Measurements from ENCODE around the gene GSTM2.
A peak's percentile ranks its signal among the peaks of the same experiment; 100 is the strongest.

The GSTM2 gene

DNA sequence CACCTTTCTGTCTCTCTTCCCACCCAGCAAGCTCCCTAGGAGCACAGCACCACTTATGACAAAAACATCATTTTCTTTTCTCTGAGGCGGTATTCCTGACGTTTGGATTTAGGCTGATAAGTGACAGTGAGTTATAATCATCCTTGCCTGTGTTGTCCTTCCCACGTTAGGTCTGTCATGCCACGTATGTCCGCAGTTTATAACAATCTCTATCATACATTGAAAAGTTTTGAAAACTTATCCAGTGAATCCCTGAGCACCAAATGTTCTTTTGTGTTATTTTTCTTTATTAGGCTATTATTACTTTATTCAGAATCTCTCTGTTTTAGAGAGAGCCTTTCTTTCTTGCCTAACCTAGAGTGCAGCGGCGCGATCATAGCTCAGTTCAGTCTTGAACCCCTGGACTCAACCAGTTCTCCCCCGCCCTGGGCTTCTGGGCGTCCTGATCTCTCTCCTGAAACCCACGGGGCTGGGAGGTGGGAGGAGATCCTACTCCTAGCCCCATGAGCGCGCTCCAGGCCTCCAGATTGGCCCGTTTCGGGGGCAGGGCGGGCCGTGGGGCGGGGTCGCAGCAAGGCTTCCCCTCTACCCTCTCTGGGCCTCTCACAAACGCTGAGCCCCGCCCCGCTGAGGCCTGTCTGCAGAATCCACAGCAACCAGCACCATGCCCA lies at the start of gene GSTM2:
Gene GSTM2 (plus strand): TSS at position 606 of the 671 bp plus-strand sequence. CDS start 59 bp downstream, at position 665.
- peak; percentile 75 for DNase-seq

DNA sequence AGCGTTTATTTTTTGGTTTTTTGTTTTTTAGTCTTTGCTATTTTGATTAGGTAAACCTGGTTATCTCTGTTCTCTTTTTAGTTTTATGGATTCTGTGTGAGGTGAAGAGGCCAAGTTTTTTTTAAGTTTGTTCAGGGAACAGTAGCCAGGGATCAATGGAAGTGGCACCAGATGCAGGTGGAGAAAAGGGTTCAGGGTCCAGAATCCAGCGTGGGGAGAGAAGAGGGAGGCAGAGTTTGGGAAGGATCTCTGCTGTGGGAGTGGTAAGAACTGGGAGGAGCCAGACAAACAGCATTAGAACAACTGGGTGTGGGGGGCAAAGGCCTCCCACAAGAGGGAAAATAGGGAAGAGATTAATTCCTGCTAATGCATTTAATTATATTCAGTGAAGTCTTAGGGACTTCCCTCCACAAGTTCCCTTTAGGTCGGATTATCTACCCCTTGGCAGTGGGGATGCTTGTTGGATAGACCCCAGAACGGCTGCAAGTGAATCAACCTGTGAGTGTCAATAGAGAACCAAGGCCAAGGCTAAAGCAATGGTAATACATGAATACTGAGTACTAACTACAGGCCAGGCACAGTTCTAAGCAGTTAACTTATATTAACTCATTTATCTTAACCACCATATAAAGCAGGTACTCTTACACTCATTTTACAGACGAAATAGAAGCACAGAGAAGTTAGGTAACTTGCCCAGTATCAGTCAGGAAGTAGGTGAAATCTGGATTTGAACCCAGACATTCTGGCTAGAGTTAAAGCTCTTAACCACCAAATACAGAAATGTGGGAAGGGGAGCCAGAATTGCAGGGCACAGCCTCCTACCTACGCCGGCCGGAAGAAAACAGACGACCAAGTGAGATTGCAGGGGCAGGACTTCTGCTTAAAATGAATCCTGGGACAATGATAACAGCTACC lies 48.9 kb upstream of the GSTM2 start:
- no peak for DNase-seq

DNA sequence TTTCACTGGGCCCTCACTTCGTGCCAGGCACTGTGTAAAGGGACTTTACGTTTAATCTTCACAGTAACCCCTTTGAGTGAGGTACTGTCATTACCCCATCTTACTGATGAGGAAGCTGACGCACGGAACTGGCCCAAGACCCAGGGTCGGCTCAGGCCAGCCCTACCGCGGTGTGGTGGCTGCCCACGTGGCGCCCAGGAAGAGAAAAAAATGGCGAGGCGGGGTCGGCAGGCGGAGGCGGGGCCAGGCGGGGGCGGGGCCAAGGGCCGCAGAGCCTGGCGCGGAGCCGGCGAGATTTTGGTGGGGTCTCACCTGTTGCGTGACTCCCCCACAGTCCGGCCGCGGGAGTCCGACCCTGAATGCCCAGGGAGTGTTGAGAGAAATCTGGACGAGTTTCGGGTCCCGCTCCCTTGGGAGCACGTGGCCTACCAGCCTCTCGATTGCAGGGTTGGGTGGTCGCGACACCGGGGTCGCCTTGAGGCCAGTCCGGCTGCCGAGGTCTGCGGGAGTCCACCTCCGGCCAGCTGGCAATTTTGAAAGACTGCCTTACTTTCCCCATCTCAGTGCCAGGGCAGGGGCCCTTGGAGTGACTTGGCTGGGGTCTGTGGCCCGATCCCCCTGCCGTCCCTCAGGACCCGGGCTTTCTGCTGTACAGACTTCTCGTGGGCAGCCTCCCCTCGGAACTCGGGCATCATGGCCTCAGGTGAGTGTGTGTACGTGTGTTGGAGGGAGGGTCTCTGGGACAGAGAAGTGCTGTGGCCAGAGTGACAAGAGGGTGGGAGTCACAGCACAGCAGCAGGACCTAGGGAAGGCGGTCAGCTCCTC lies 48.1 kb upstream of the GSTM2 start, which contains the start of the genes AMPD2 and GNAT2:
Gene AMPD2 (plus strand): TSS at position 262 of the 825 bp plus-strand sequence. CDS start 1,339 bp downstream, outside the sequence.
Gene GNAT2 (minus strand): TSS at position 41 of the 825 bp plus-strand sequence. CDS start 6,746 bp downstream, outside the sequence.
- peak; percentile 86 for DNase-seq

DNA sequence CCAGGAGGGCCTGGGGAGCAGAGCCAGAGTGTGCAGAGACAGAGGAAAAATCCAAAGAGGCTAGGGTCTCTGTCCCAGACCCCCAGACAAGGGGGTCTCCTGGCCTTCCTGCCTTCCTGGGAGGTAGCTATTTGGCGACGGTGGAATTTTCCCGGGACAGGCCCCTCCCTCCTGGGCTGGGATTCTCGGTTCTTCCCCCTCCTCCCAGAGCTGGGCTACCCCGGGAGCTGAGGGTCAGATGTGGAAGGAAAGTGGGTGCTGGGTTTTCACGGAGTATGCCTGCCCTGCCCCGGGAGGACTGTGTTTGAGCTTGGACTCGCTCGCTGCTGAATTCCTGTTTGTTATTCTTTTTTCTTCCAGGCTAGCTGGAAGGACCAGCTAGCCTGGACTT lies 47.5 kb upstream of the GSTM2 start:
- no peak for DNase-seq

DNA sequence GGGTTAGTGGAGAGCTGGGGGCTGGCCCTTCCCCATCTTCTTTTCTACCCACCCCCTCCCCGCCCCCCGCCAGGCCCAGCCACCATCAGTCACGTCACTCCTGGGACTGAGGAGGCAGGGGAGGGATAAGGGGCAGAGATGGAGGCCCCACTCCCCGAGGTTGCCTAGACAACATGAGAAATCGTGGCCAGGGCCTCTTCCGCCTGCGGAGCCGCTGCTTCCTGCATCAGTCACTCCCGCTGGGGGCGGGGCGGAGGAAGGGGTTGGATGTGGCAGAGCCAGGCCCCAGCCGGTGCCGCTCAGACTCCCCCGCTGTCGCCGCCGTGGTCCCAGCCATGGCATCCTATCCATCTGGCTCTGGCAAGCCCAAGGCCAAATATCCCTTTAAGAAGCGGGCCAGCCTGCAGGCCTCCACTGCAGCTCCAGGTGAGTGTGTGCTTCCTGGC lies 47.0 kb upstream of the GSTM2 start:
- DNase-seq: peak; percentile 97

DNA sequence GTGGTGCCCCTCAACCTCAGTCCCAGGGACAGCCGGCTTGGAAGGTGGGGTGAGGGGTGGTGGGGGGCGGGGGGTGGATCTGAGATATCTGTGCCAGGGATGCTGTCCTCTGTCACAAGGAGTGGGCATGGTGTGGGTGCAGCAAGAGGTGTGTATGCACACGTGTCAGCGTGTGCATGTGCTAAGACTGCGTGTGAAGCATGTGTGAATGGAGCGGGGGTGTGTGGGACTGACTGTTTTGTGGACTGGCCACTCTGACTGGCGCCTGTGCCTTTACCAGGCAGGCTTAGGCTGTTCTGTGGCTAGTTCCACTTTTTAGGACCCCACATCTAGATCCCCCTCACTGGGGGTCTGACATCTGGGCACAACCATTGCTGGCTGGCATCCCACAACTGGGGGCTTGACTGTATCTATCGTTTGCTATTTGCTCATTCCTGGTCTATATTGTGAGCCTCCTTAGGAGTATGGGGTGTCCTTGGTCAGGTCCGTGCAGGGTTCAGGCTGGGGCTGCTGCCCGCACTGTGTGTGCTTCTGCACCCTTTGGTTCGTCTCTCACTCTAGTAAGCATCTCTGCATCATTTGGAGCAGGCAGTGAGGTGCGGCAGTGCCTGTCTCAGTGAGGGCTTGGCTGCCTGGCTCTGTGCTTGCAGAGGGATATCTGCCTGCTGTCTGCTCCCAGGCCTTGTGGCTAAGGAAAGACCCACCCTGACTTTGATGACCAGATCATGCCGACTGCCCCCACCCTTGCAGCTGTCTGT lies 46.3 kb upstream of the GSTM2 start:
- DNase-seq: no peak

DNA sequence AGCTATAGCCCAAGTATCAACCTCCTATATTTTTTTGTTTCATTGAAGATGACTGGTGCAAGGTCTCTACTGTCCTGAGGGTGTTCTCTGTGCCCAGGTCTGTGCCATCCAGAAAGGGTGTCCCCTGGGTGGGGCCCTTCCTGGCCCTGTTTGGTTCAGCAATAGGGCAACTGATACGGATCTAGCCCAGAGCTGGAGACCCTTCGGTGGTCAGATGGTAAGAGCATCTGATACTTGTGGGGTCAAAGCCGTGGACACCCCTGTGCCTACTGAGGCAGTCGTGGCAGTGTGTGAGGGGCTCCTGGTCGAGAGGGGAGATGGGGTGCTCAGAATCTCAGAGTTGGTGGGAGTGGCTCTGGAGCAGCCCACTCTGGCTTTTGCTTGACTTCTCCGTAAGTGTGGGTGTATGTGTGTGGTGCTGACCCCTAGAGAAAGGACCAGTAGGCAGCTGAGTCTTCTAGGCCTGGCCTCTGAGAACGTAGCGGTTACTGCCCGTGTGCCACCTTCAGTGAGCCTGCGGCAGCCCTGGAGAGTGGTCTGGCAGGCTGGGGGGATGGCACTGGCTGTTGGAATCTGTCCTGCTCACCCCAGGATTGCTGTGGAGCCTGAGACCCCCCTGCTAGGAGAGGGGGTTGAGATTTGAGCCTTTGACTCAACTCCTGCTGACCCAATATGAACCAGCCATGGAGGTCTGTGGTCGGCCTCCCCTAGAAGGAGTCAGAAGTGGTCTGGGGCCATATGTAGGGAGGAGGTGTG lies 45.5 kb upstream of the GSTM2 start:
- no peak for DNase-seq

DNA sequence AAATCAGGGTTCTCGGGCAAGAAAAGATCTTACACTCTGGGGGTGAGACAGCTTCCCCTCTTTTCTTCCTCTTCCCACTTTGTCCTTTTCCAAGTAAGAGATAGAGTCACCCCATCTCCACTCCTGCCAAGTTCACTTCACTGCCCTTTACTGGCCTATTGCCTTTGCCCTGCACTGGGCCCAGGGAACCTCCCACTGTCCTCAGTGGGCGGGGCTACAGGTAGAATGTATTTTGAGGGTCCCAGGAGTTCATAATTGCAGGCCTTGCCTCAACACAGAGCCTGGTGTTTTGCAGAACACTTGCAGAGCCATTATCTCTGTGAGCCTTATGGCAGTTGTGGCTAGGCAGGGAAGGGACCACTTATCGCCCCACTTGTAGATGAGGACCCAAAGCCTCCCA lies 45.0 kb upstream of the GSTM2 start:
- DNase-seq: no peak

DNA sequence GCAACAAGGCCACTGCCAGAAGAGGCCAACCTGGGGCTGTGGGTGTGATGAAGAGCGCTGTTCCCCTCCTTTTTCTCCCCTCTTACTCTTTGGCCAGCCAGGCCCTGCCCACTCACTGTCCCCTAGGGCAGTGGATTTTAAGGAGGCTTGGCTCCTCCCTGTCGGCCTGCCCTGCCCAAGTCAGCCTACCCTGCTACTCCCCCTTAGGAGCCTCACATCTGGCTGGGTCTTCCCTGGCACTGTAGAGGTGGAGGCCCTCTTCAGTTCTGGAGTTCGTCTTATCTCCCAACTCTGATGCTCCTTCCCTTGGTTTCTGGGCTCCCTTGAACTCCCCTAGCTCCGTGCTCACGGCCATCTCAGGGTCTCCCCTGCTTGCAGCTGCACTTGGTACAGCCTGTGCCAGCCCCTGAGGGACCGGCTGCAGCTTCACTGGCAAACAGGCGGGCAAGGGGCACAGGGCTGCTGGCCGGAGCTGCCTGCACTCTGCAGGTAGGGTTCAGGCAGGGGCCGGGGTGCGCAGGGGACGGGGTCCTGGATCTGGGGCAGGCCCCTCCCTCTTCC lies 44.2 kb upstream of the GSTM2 start:
- DNase-seq: no peak

DNA sequence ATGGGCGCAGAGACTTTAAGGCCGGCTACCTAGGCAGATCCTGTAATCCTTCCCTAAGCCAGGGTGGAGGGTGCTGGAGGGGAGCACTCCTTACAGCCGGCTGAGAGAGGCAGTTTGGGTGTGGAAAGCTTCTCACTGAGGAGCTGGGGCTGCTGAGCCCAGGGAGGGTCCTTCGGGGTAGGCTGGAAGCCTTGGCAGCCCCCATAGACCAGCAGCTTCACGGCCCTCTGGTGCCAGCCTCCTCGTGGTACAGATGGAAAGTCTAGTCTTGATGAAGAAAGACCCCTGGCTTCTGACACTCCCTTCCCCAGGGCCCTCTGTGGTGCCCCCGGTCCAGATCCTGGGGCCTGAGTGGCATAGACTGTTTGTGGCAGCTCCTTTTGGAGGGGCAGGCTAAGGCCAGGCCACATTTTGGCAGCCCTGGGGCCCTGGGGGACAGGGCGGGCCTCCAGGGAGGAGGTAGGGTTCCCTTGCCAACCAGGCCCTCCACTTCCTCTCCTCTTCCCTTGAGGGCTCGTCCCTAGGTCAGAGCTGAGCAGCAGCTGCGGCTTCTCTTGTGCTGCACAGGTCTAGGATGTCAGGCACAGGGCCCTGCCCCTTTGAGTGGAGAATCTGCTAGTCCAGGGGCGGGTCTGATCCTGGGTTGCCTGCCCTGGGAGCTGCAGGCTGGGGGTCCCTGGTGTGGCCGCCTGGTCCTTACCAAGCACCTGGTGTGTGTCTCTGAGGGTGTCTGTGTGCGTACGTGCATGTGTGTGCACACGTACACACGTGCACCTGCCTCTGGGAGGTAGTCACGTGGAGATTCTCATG lies 43.5 kb upstream of the GSTM2 start:
- no peak for DNase-seq

DNA sequence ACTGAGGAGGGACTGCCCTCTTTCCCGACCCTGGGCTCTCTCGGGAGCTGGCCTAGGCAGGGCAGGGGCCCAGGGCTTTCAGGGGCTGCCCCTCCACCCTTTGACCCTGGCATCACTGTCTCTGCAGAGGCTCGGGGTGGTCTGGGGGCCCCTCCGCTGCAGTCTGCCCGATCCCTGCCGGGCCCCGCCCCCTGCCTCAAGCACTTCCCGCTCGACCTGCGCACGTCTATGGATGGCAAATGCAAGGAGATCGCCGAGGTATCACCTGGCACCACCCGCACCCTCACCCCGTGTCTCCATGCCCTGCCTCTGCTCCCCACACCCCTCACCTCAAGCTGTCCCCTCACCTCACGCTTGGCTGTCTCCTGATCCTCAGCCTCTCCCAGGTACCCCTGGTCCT lies 42.7 kb upstream of the GSTM2 start:
- no peak for DNase-seq

DNA sequence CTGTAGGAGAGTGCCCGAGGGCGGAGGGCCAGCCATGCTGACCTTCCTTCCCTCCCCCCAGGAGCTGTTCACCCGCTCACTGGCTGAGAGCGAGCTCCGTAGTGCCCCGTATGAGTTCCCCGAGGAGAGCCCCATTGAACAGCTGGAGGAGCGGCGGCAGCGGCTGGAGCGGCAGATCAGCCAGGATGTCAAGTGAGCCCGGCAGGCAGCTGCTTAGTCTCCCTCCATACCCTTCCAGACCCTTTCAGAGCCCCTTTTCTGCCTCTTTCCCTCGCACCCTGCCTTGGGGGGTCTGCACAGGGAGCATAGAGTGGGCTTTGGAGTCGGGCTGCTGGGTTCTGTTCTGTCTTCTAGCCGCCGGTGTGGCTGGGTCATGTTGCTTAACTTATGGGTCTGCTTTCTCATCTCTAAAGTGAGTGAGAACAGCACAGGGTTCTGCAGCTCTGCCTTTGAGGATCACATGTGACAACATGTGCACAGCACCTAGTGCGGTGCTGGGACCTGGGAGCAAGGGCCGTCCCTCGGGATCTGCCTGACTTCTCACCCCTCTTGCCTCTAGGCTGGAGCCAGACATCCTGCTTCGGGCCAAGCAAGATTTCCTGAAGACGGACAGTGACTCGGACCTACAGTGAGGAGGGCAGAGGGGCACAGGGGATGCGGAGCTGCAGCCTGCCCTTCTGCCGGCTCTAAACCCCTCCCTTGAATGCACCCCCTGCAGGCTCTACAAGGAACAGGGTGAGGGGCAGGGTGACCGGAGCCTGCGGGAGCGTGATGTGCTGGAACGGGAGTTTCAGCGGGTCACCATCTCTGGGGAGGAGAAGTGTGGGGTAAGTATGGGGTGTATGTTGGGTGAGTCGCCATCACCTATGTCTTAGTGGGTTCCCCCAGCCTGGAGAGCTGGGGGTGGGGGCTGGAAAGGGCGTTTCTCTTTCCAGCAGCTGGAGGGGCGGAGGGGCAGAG lies 42.0 kb upstream of the GSTM2 start:
- DNase-seq: no peak

DNA sequence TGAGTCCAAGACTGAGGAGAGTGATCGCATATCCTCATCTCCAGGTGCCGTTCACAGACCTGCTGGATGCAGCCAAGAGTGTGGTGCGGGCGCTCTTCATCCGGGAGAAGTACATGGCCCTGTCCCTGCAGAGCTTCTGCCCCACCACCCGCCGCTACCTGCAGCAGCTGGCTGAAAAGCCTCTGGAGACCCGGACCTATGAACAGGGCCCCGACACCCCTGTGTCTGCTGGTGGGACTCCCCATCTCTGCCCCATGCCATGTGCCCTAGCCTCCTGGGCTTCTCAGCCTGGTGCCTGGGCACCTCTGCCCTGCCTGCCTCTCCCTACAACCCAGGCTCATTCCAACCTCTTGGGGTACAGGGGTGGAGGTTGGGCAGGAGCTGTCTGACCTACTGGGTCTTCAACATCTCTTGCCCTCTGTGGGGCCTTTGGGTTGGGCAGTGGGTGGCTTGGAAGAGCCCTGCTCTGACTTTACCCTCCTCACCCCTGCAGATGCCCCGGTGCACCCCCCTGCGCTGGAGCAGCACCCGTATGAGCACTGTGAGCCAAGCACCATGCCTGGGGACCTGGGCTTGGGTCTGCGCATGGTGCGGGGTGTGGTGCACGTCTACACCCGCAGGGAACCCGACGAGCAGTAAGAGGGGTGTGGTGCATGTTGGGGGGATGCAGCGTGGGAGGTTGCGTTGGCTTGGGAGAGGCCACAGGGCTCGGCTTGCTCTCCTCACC lies 41.0 kb upstream of the GSTM2 start:
- DNase-seq: no peak

DNA sequence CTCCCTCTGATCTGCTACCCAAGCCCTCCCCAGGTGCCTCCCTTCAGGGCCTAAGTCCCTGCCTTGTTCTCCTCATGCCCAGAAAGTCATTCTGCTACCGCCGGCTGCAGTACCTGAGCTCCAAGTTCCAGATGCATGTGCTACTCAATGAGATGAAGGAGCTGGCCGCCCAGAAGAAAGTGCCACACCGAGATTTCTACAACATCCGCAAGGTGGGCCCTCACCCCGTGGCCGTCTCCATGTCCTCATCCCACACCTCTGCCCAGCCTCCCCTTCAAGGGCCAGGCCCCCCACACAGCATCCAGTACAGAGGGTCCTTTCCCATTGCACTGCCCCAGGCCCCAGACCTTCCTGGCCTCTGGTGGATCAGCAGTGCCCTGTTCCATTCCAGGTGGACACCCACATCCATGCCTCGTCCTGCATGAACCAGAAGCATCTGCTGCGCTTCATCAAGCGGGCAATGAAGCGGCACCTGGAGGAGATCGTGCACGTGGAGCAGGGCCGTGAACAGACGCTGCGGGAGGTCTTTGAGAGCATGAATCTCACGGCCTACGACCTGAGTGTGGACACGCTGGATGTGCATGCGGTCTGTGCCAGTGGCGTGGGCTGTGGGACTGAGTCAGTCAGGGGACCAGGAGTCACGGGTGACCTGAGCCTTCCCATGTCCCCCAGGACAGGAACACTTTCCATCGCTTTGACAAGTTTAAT lies 40.0 kb upstream of the GSTM2 start:
- no peak for DNase-seq

DNA sequence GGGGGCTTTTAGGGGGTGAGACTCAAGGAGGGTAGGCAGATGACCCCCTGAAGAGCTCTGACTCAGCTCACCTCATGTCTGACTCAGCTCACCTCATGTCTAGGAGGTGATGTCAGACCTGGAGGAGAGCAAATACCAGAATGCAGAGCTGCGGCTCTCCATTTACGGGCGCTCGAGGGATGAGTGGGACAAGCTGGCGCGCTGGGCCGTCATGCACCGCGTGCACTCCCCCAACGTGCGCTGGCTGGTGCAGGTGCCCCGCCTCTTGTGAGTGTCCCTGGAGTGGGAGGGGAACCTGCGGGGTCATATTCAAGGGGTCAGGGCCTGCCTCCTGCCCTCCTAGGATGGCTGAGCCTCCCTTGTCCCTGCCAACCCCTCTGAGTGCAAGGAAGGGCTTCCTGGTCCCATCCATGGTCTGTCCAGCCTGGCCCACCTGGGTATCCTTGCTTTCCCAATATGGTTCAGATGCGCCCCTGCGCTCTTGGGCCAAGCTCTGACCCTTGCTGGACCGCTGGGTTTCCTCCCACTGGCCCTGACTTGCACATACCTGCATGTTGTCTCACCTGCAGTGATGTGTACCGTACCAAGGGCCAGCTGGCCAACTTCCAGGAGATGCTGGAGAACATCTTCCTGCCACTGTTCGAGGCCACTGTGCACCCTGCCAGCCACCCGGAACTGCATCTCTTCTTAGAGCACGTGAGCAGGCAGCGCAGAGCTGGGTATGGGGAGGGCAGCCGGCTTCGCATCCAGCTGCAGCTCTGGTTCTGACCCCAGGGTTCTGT lies 39.1 kb upstream of the GSTM2 start:
- no peak for DNase-seq

DNA sequence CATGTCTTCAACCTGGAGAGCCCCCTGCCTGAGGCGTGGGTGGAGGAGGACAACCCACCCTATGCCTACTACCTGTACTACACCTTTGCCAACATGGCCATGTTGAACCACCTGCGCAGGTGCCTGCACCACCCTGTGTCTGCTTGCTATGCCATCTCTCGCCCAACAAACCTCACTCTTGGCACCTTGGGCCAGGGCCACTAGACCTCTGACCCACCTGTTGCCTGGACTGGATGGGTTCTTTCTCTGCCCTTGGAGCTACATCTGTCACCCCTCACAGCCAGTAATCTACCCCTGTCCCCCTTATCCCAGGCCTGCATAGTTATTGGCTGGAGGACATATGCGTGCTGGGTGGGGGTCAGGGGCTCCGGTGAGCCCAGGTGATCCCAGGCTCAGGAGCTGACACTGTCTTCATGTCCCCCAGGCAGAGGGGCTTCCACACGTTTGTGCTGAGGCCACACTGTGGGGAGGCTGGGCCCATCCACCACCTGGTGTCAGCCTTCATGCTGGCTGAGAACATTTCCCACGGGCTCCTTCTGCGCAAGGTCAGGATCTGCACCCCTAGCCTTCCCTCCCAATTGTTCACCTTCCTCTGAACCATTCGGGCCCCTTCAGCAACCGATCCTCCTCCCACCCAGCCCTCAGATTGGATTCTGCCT lies 38.4 kb upstream of the GSTM2 start:
- DNase-seq: no peak

All from CD4-positive, alpha-beta T cell treated with Interleukin-10 for 1 hour (primary cell).